Measurements from ENCODE around the gene UBASH3A.
A peak's percentile ranks its signal among the peaks of the same experiment; 100 is the strongest.

UBASH3A gene

DNA sequence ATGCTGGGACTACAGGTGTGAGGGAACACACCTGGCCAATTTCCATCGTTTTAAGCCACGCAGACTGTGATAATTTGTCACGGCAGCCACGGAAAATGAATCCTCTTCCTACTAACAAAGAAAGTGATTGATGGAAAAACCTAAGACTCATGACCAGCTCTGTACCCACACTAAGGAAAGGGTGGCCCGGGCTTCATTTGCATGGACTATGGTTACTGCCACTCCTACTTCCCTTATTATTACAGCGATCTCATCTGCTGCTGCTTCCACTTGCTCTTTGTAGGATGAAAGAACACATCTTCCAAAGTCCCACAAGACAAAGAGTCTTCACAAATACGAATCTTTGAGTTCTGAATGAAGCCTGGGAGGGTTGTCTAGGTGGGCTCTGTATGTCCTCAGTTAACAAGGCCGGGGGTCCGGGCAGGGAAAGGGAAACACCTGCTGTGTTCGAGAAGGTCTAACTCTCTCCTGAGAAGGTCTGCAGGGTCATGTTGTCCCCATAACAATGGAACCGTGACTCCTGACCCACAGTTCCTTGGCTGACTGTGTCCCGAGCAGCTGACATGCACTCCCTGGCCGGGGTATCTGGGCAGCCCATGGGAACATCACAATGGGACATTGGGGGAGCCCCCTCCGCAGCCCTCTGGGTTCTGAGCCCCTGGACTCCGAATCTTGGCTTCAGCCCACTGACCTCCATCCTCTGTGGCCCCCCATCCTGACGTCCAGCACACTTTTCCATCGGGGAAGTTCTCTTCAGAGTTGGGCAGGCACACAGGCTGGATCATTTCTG is 24.1 kb upstream of the UBASH3A start:
- TF ChIP-seq, protein P1, sequence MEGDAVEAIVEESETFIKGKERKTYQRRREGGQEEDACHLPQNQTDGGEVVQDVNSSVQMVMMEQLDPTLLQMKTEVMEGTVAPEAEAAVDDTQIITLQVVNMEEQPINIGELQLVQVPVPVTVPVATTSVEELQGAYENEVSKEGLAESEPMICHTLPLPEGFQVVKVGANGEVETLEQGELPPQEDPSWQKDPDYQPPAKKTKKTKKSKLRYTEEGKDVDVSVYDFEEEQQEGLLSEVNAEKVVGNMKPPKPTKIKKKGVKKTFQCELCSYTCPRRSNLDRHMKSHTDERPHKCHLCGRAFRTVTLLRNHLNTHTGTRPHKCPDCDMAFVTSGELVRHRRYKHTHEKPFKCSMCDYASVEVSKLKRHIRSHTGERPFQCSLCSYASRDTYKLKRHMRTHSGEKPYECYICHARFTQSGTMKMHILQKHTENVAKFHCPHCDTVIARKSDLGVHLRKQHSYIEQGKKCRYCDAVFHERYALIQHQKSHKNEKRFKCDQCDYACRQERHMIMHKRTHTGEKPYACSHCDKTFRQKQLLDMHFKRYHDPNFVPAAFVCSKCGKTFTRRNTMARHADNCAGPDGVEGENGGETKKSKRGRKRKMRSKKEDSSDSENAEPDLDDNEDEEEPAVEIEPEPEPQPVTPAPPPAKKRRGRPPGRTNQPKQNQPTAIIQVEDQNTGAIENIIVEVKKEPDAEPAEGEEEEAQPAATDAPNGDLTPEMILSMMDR (conservative IDR thresholded peaks at IDR 0.05): no peak
- no peak overlapping the region for H3K27ac ChIP-seq

DNA sequence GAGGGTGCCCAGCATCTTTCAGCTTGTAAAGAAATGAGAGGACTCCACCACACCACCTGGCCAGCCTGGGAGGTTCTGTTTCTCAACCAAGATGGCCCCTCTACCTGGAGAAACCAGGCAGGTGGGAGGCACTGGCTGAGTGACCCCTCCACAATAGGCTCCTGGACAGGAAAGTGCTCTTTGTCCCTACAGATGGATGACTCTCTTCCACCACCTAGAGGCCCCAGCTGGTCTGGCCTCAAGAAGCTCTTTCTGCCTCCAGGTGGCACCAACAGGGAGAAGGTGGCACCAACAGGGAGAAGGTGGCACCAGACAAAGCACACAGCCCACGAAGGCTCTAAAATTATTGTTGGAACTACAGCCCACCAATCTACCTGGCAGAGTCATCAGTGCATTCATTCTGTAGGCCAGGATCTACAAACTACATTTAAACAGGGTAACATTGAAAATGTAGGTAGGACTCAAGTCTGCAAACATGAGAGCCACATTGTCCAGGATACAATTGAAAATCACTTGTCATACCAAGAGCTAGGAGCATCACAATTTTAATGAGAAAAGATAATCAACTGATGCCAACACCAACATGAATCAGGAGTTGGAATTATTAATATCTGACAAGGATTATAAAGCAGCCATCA is 22.2 kb upstream of the UBASH3A start:
- TF ChIP-seq, protein P1 (conservative IDR thresholded peaks at IDR 0.05): peak; percentile 80

DNA sequence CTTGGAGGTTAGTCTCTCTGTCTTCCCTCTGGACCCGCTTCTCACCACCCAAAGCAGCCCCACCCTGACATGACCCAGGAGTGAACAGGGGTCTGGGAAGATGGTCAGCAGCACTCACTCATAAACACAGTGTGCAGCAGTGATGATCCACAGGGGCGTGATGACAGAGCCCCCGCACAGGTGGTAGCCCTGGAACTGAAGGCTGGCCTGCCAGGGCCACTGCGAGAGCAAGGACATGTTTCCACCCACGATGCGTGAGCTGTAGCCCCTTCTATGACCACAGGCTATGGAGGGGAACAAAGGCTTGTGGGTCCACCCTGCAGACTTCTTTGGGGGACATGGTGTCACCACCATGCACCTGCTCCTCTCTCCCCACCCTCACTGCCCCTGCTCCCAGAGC is 20.8 kb upstream of the UBASH3A start:
- no peak overlapping the region for H3K27ac ChIP-seq
- TF ChIP-seq, protein P1 (conservative IDR thresholded peaks at IDR 0.05): no peak

More for the DNA sequence above, 22.2 kb upstream of the UBASH3A start:
- no peak overlapping the region for H3K27ac ChIP-seq

DNA sequence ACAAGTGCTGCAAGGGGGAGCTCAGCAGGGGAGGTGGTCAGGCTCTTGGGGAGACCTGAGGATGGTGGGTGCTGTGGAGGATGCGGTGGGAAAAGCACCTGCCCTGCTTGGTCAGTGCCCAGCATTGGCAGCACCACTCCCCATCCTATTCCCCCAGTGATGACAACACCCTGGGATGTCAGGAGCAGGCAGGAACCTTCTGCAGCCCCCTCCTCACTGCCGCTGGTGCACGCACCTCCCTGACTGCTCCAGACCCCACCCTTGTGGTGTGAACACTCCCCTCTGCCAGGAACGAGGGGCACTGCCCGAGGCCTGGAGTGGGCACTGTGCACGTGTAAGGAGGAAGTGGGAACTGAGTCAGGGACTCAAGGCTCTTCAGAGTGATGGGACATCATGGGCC is 20.4 kb upstream of the UBASH3A start:
- peak overlapping the region; percentile 51; the same call in 1 of the 2 replicates for H3K27ac ChIP-seq

DNA sequence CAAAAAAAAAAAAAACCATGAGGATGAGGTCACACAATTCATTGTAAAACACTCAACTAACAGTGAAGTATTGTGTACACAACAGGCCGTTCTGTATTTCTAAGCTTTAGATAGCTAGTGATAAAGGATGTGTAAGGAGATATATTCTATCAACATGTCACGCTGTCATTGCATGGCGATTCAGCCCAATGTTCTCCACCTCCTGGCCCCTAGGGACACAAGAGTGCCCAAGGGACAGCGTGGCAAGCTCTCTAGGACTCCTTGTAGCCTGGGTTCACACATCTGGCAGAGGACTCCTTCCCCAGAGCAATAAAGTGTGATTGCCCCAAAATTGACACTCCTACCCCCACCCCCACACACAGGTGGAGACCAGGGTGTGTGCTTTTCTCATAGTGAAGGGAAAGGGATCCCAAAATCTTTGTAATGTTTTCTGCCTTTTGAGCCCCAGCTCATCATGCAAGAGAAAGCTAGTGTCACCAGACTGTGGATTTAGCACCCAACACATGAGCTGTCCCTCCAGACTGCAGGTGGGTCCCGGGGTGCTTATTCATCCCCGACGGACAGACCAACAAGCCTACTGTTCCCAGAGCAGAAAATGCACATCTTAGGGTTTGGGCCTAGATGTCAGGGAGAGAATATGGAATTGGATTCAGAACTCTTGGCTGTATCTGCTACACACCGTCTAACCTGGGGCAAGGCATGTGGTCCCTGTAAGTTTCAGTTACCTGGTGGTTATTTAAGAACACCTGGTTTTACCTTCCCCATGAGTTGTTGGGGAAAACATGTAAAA is 19.4 kb upstream of the UBASH3A start:
- TF ChIP-seq, protein P1 (conservative IDR thresholded peaks at IDR 0.05): peak; percentile 41
- H3K27ac ChIP-seq: peak overlapping the region; percentile 51

More for the DNA sequence above, 20.4 kb upstream of the UBASH3A start:
- TF ChIP-seq, protein P1 (conservative IDR thresholded peaks at IDR 0.05): no peak

DNA sequence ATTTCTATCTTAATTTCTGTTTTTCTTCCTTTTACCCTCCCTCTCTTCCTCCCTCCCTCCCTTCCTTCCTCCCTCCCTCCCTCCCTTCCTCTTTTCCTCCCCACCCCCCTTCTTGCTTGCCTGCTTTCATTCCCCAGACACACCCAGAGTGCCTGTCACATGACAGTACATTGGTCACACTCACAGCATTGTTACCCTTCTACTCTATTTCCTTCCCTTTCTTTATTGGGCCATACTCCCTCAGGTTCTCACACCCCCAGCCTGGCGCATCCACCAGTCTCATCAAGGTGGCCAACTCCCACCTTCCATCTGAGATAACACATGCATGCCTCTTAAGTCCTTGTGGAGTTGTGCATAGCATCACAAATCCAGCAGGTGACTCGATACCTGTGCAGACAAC is 18.7 kb upstream of the UBASH3A start:
- TF ChIP-seq, protein P1 (conservative IDR thresholded peaks at IDR 0.05): no peak
- H3K27ac ChIP-seq: no peak overlapping the region

DNA sequence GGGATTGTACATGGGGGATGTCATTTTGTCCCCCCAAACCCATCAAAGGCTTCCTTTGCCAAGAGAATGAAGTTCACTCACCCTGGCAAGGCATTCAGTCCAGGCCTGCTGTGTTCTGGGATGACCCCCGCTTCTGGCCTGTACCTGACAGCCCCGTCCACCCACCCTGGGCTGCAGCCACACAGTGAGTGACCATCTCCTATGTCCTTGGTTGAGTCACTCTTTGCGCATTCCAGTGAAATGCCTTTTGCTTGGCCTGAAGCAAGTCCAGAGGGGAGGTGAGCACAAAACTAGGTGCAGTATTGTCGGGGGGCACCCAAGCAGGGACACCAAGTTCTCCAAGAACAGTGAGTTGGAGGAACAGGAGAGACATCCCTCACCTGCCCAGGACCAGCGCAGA is 18.1 kb upstream of the UBASH3A start:
- H3K27ac ChIP-seq: no peak overlapping the region
- TF ChIP-seq, protein P1 (conservative IDR thresholded peaks at IDR 0.05): no peak

All from VCaP (cell line).